ENCODE results near the gene ENTPD6.

ENTPD6 gene

GRCh38 chr20:25247956-25248785 is 52.7 kb downstream of the ENTPD6 start, which contains the start of gene PYGB:
Gene PYGB (plus strand): TSS chr20:25248085. CDS start chr20:25248179, 94 bp downstream.
- H3K27ac ChIP-seq (ENCODE audit: low read depth, low read length): peak within 1 kb of the TSS; percentile 53
- peak within 1 kb of the TSS; percentile 72 for H3K4me2 ChIP-seq (ENCODE audit: low read length)
- H3F3A ChIP-seq (ENCODE audit: control insufficient read depth, insufficient read depth): 0 out of 2 replicates have a peak, but pooled peaks cover 5% of the 10 kb centered on the region
- no peaks in the 10 kb centered on the region for H3K36me3 ChIP-seq (ENCODE audit: control insufficient read depth, low read length)
- H3K9me3 ChIP-seq (ENCODE audit: control insufficient read depth, insufficient read depth, low read length): no peaks in the 10 kb centered on the region
- H3K9me2 ChIP-seq (replicated peaks; ENCODE audit: control insufficient read depth, low read length): no peaks in the 10 kb centered on the region
- H3K4me1 ChIP-seq (ENCODE audit: control insufficient read depth, low read length): peaks cover 38% of the 10 kb centered on the region
- peaks cover 51% of the 10 kb centered on the region for H3K79me2 ChIP-seq (ENCODE audit: control insufficient read depth, low read length)
- peaks cover 12% of the 10 kb centered on the region; the same call in 1 of the 2 replicates for H4K20me1 ChIP-seq (ENCODE audit: control insufficient read depth, insufficient read depth, low read depth, low read length)
- TF ChIP-seq EZH2phosphoT487 (IDR thresholded peaks at IDR 0.05; ENCODE audit: borderline replicate concordance, low read length): no peak
- TF ChIP-seq, protein P1, sequence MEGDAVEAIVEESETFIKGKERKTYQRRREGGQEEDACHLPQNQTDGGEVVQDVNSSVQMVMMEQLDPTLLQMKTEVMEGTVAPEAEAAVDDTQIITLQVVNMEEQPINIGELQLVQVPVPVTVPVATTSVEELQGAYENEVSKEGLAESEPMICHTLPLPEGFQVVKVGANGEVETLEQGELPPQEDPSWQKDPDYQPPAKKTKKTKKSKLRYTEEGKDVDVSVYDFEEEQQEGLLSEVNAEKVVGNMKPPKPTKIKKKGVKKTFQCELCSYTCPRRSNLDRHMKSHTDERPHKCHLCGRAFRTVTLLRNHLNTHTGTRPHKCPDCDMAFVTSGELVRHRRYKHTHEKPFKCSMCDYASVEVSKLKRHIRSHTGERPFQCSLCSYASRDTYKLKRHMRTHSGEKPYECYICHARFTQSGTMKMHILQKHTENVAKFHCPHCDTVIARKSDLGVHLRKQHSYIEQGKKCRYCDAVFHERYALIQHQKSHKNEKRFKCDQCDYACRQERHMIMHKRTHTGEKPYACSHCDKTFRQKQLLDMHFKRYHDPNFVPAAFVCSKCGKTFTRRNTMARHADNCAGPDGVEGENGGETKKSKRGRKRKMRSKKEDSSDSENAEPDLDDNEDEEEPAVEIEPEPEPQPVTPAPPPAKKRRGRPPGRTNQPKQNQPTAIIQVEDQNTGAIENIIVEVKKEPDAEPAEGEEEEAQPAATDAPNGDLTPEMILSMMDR (IDR thresholded peaks at IDR 0.05; ENCODE audit: low read depth, low read length, poor library complexity, severe bottlenecking): no peak
- 0 out of 2 replicates have a peak, but pooled peaks cover 9% of the 10 kb centered on the region for H3K27me3 ChIP-seq (ENCODE audit: control insufficient read depth, low read length)
- peak within 1 kb of the TSS; percentile 94 for H3K4me3 ChIP-seq (ENCODE audit: low read length)

DNA sequence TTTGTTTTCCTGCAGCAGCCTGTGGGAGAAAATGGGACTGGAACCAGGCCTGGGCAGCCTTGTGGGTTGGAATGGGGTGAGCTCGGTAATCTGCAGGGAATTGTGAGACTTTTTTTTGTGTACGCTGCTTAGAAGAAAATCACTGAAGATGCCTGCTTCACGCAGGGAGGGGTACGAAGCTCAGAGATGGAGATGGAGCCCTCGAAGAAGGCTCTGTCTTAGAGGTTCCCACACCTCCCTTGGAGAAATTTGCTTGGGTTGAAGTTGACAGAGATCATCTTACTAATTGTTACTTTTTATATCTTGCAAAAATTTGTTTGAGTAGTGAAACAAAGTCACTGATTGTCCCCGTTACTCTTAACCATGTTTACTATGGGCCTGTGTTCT is 53.3 kb downstream of the ENTPD6 start:
- Histone ChIP-seq H3K9me3 (ENCODE audit: control insufficient read depth, insufficient read depth, low read length) (no peaks in the 10 kb centered on the region), H3K9me2 (replicated peaks; ENCODE audit: control insufficient read depth, low read length) (no peaks in the 10 kb centered on the region), H3F3A (ENCODE audit: control insufficient read depth, insufficient read depth) (0 out of 2 replicates have a peak, but pooled peaks cover 5% of the 10 kb centered on the region), H3K27me3 (ENCODE audit: control insufficient read depth, low read length) (0 out of 2 replicates have a peak, but pooled peaks cover 7% of the 10 kb centered on the region), H3K4me1 (ENCODE audit: control insufficient read depth, low read length) (peaks cover 38% of the 10 kb centered on the region), H3K79me2 (ENCODE audit: control insufficient read depth, low read length) (peaks cover 51% of the 10 kb centered on the region), H3K27ac (ENCODE audit: low read depth, low read length) (no peak overlapping the region), H3K4me2 (ENCODE audit: low read length) (peak overlapping the region; percentile 72), H3K36me3 (ENCODE audit: control insufficient read depth, low read length) (no peaks in the 10 kb centered on the region), H3K4me3 (ENCODE audit: low read length) (peak overlapping the region; percentile 94), H4K20me1 (ENCODE audit: control insufficient read depth, insufficient read depth, low read depth, low read length) (peaks cover 12% of the 10 kb centered on the region; the same call in 1 of the 2 replicates)
- TF ChIP-seq EZH2phosphoT487 (IDR thresholded peaks at IDR 0.05; ENCODE audit: borderline replicate concordance, low read length): no peak
- TF ChIP-seq, protein P1 (IDR thresholded peaks at IDR 0.05; ENCODE audit: low read depth, low read length, poor library complexity, severe bottlenecking): no peak

GRCh38 chr20:25249198-25249931 is 53.9 kb downstream of the ENTPD6 start:
- H3K27me3 ChIP-seq (ENCODE audit: control insufficient read depth, low read length): 0 out of 2 replicates have a peak, but pooled peaks cover 6% of the 10 kb centered on the region
- peaks cover 12% of the 10 kb centered on the region; the same call in 1 of the 2 replicates for H4K20me1 ChIP-seq (ENCODE audit: control insufficient read depth, insufficient read depth, low read depth, low read length)
- H3K9me3 ChIP-seq (ENCODE audit: control insufficient read depth, insufficient read depth, low read length): no peaks in the 10 kb centered on the region
- H3K4me2 ChIP-seq (ENCODE audit: low read length): peak overlapping the region; percentile 72
- H3K79me2 ChIP-seq (ENCODE audit: control insufficient read depth, low read length): peaks cover 52% of the 10 kb centered on the region
- H3K27ac ChIP-seq (ENCODE audit: low read depth, low read length): no peak overlapping the region
- TF ChIP-seq, protein P1 (IDR thresholded peaks at IDR 0.05; ENCODE audit: low read depth, low read length, poor library complexity, severe bottlenecking): no peak
- TF ChIP-seq EZH2phosphoT487 (IDR thresholded peaks at IDR 0.05; ENCODE audit: borderline replicate concordance, low read length): no peak
- no peaks in the 10 kb centered on the region for H3K36me3 ChIP-seq (ENCODE audit: control insufficient read depth, low read length)
- H3F3A ChIP-seq (ENCODE audit: control insufficient read depth, insufficient read depth): 0 out of 2 replicates have a peak, but pooled peaks cover 5% of the 10 kb centered on the region
- peaks cover 38% of the 10 kb centered on the region for H3K4me1 ChIP-seq (ENCODE audit: control insufficient read depth, low read length)
- peak overlapping the region; percentile 94 for H3K4me3 ChIP-seq (ENCODE audit: low read length)
- no peaks in the 10 kb centered on the region for H3K9me2 ChIP-seq (replicated peaks; ENCODE audit: control insufficient read depth, low read length)

Data from DOHH2 (cell line).